A549 (cell line): Measurements from ENCODE around the gene SGCE. TPM values are rescaled to one million over a fixed set of nuclear protein-coding genes. Genes with fewer than 3 reads are reported as not detected.

Source experiments
- ATAC-seq, 2 experiments: fragments of 200-7000 bp in 1 of 2; fragments of >200 bp in 1 of 2; cut with Nextera tagmentation in 1 of 2; cut with Tn5 transposase in 1 of 2; 3 replicates each; pipeline versions ENCODE4 v1.8.0 to v1.9.1; 2018 to 2020; ENCODE audit warnings: mild to moderate bottlenecking in 1 of 2, moderate library complexity in 1 of 2
- CTCF ChIA-PET: fragments of 300-600 bp; sonication (Branson Sonifier 250); formaldehyde crosslinking; extraction: SDS; loops from one replicate; lab custom pipeline; 2021; ENCODE audit warnings: antibody characterized with exemption, inconsistent platforms; lab: Yijun Ruan, JAX
- POLR2A ChIA-PET: fragments of 350-600 bp; formaldehyde crosslinking; extraction: SDS; loops from one replicate; lab custom pipeline; 2021; ENCODE audit warnings: antibody characterized with exemption, inconsistent platforms; lab: Yijun Ruan, JAX
- DNase-seq, 2 experiments: peaks; one replicate each; pipeline versions ENCODE4 v3.0.0 to v3.0.0-alpha.2; 2011 to 2016; ENCODE audit warnings: low read depth in 1 of 2, low spot score in 1 of 2
- FAIRE-seq: peaks from 2 replicates; lab custom pipeline; 2011; peaks lifted over from hg19 to GRCh38; lab: Jason Lieb, UNC
- H3K27ac ChIP-seq, 2 experiments: fragments of >200 bp; sonication (Bioruptor Twin); formaldehyde crosslinking; 3 replicates each; pipeline ENCODE4 v1.5.1; 2016 to 2017
- H3K4me1 ChIP-seq: fragments of >200 bp; sonication (Bioruptor Twin); formaldehyde crosslinking; 3 replicates; pipeline ENCODE4 v1.6.1; 2016
- H3K4me2 ChIP-seq: fragments of >200 bp; sonication (Bioruptor Twin); formaldehyde crosslinking; 3 replicates; pipeline ENCODE4 v1.6.1; 2016
- H3K4me3 ChIP-seq: fragments of >200 bp; sonication (Bioruptor Twin); formaldehyde crosslinking; 3 replicates; pipeline ENCODE4 v1.5.1; 2016
- H3K9me3 ChIP-seq: fragments of >200 bp; sonication (Bioruptor Twin); formaldehyde crosslinking; 3 replicates; pipeline ENCODE4 v1.6.1; 2016
- ATOH8 ChIP-seq: fragments of 250-450 bp; sonication (Bioruptor Pico); IDR thresholded peaks from 2 replicates; pipeline ENCODE4 v1.5.0; 2020; ENCODE audit warnings: low read depth, mild to moderate bottlenecking, moderate library complexity
- BHLHE40 ChIP-seq: IDR thresholded peaks from 2 replicates; pipeline ENCODE4 v1.6.1; 2012; ENCODE audit warnings: low read depth, low read length, inconsistent platforms
- CBX8 ChIP-seq: fragments of 200-600 bp; sonication (generic); IDR thresholded peaks from 2 replicates; pipeline ENCODE4 v1.6.1; 2016
- CEBPB ChIP-seq, 2 experiments: fragments of >200 bp in 1 of 2; sonication (Bioruptor Twin) in 1 of 2; formaldehyde crosslinking in 1 of 2; IDR thresholded peaks; 2 replicates each; pipeline ENCODE4 v1.6.1; 2012 to 2016
- E2F6 ChIP-seq: IDR thresholded peaks from 2 replicates; pipeline ENCODE4 v1.6.1; 2012; ENCODE audit warnings: low read depth, borderline replicate concordance
- EHF ChIP-seq: fragments of 250-450 bp; sonication (Bioruptor Pico); IDR thresholded peaks from 2 replicates; pipeline ENCODE4 v1.5.0; 2020; ENCODE audit warnings: mild to moderate bottlenecking
- EHMT2 ChIP-seq: fragments of 200-600 bp; sonication (generic); IDR thresholded peaks from 2 replicates; pipeline ENCODE4 v1.6.1; 2016; ENCODE audit warnings: antibody characterized with exemption, low read depth, mild to moderate bottlenecking, moderate library complexity
- ESRRA ChIP-seq: fragments of 150-350 bp; IDR thresholded peaks from 2 replicates; pipeline ENCODE4 v1.6.1; 2014; ENCODE audit warnings: mild to moderate bottlenecking, low read length, borderline replicate concordance
- FOSB ChIP-seq: fragments of 250-450 bp; sonication (Bioruptor Pico); IDR thresholded peaks from 2 replicates; pipeline ENCODE4 v1.5.0; 2020; ENCODE audit warnings: mild to moderate bottlenecking, moderate library complexity
- FOSL2 ChIP-seq, 2 experiments: fragments of 450-650 bp in 1 of 2; fragments of >200 bp in 1 of 2; sonication (Bioruptor Twin) in 1 of 2; formaldehyde crosslinking; IDR thresholded peaks; 2 replicates each; pipeline versions ENCODE4 v1.5.0 to v1.6.1; 2016 to 2020; ENCODE audit warnings: mild to moderate bottlenecking in 1 of 2, moderate library complexity in 1 of 2
- FOXS1 ChIP-seq: fragments of 250-450 bp; sonication (Bioruptor Pico); IDR thresholded peaks from 2 replicates; pipeline ENCODE4 v1.5.0; 2020; ENCODE audit warnings: mild to moderate bottlenecking, moderate library complexity
- GATA3 ChIP-seq: IDR thresholded peaks from 2 replicates; pipeline ENCODE4 v1.6.1; 2012; ENCODE audit warnings: borderline replicate concordance
- HES2 ChIP-seq: fragments of >200 bp; sonication (Bioruptor Twin); formaldehyde crosslinking; IDR thresholded peaks from 2 replicates; pipeline ENCODE4 v1.6.1; 2016
- JUN ChIP-seq, 2 experiments: fragments of >200 bp; sonication (Bioruptor Twin); formaldehyde crosslinking; IDR thresholded peaks; 2 replicates in 1 of 2; 3 replicates in 1 of 2; pipeline ENCODE4 v1.6.1; 2016 to 2017
- JUNB ChIP-seq: fragments of >200 bp; sonication (Bioruptor Twin); formaldehyde crosslinking; IDR thresholded peaks from 2 replicates; pipeline ENCODE4 v1.6.1; 2016
- KDM1A ChIP-seq: fragments of 200-600 bp; sonication (generic); IDR thresholded peaks from 2 replicates; pipeline ENCODE4 v1.6.1; 2016; ENCODE audit warnings: low read depth, mild to moderate bottlenecking
- MAFK ChIP-seq: fragments of 450-650 bp; IDR thresholded peaks from 2 replicates; pipeline ENCODE4 v1.6.1; 2014; ENCODE audit not compliant: partially characterized antibody
- MAX ChIP-seq: IDR thresholded peaks from 2 replicates; pipeline ENCODE4 v1.6.1; 2012
- MYC ChIP-seq: IDR thresholded peaks from 2 replicates; pipeline ENCODE4 v1.6.1; 2012; ENCODE audit warnings: mild to moderate bottlenecking, inconsistent platforms, low read length, improper control_type of control experiment, borderline replicate concordance
- NR3C1 ChIP-seq: fragments of >200 bp; sonication (Bioruptor Twin); formaldehyde crosslinking; IDR thresholded peaks from 3 replicates; pipeline ENCODE4 v1.6.1; 2017
- POLR2A ChIP-seq: IDR thresholded peaks from 2 replicates; pipeline ENCODE4 v1.6.1; 2012; ENCODE audit warnings: mild to moderate bottlenecking, low read length
- RAD21 ChIP-seq, 2 experiments: fragments of >200 bp in 1 of 2; sonication (Bioruptor Twin) in 1 of 2; formaldehyde crosslinking in 1 of 2; IDR thresholded peaks in 1 of 2; conservative IDR thresholded peaks in 1 of 2; 2 replicates in 1 of 2; 3 replicates in 1 of 2; pipeline ENCODE4 v1.6.1; 2012 to 2018; ENCODE audit warnings: inconsistent platforms in 1 of 2
- RCOR1 ChIP-seq: fragments of 150-350 bp; IDR thresholded peaks from 2 replicates; pipeline ENCODE4 v1.6.1; 2014; ENCODE audit warnings: antibody characterized with exemption, low read length, low read depth
- REST ChIP-seq: fragments of 200-600 bp; sonication (generic); IDR thresholded peaks from 2 replicates; pipeline ENCODE4 v1.6.1; 2016; ENCODE audit warnings: antibody characterized with exemption, mild to moderate bottlenecking, moderate library complexity
- SMC3 ChIP-seq: fragments of >200 bp; sonication (Bioruptor Twin); formaldehyde crosslinking; IDR thresholded peaks from 3 replicates; pipeline ENCODE4 v1.6.1; 2018; ENCODE audit warnings: inconsistent platforms
- USF2 ChIP-seq: fragments of 450-650 bp; IDR thresholded peaks from 2 replicates; pipeline ENCODE4 v1.6.1; 2014; ENCODE audit warnings: antibody characterized with exemption
- ZFP36 ChIP-seq: fragments of 450-650 bp; IDR thresholded peaks from 2 replicates; pipeline ENCODE4 v1.6.1; 2014; ENCODE audit warnings: borderline replicate concordance; ENCODE audit not compliant: partially characterized antibody
- ZNF302 ChIP-seq: fragments of 250-450 bp; sonication (Bioruptor Pico); IDR thresholded peaks from 2 replicates; pipeline ENCODE4 v1.9.0; 2021; ENCODE audit warnings: inconsistent platforms, mild to moderate bottlenecking, moderate library complexity
- ZSCAN20 ChIP-seq: fragments of 250-450 bp; sonication (Bioruptor Pico); IDR thresholded peaks from 2 replicates; pipeline ENCODE4 v1.8.0; 2022; ENCODE audit warnings: mild to moderate bottlenecking, moderate library complexity
- WGBS: methylation state at CpG from one replicate; pipeline ENCODE4 v1.1.6; 2017; ENCODE audit errors: missing lambda C conversion rate; 5-methylcytosine and 5-hydroxymethylcytosine counted together
- polyA plus RNA-seq, 4 experiments: library from polyadenylated mRNA; depleted of rRNA in 3 of 4; stranded (reverse); fragments of >200 nt; fragmentation: RNase III in 1 of 4; extraction: RNeasy Plus Mini Kit Qiagen cat#74134 plus additional on column Dnase treatment in 1 of 4; gene quantifications; 2 replicates in 3 of 4; 3 replicates in 1 of 4; pipeline ENCODE4 v1.2.3, GENCODE V29; 2011 to 2017

The SGCE gene
- polyA plus RNA-seq, 2 of the 4 experiments (the other 2 are of a cell fraction): 60.1 to 97.2 TPM

GRCh38 chr7:94620703-94621118 is 35.2 kb downstream of the SGCE start:
- ATAC-seq (peak; percentile 100), DNase-seq (peak; percentile 78 to 79), FAIRE-seq (no peak)
- H3K27ac ChIP-seq: no peak overlapping the region
- no peaks in the 10 kb centered on the region for H3K9me3 ChIP-seq
- ChIA-PET POLR2A (interaction anchor here (1.1 kb wide), 1 partner anchor 35 kb away, joined by 5 read pairs; the partner anchor contains the start of gene SGCE), CTCF (interaction anchor here (1.0 to 1.6 kb wide), 3 partner anchors 36 to 856 kb away, joined by 3 to 4 read pairs (median 3); no protein-coding TSS in a partner anchor)
- H3K4me1 ChIP-seq: peaks cover 20% of the 10 kb centered on the region
- peak overlapping the region; percentile 39 for H3K4me2 ChIP-seq
- no peak overlapping the region for H3K4me3 ChIP-seq
- TF ChIP-seq FOSL2 (IDR thresholded peaks at IDR 0.05): peak; percentile 46; the same call in 1 of the 2 replicates
- TF ChIP-seq FOSL2 (CRISPR knock-in tag; IDR thresholded peaks at IDR 0.05): peak; percentile 88
- peak; percentile 17; the same call in 1 of the 2 replicates for TF ChIP-seq MAX
- TF ChIP-seq POLR2A: no peak
- no peak for TF ChIP-seq RCOR1
- no peak for TF ChIP-seq EHF (CRISPR knock-in tag)
- TF ChIP-seq FOXS1: no peak
- peak; percentile 61 for TF ChIP-seq USF2
- TF ChIP-seq ATOH8: no peak
- TF ChIP-seq CEBPB (IDR thresholded peaks at IDR 0.05): peak in 1 of 2 experiments; percentile 54; a peak in 2 of 4 replicates
- TF ChIP-seq GATA3: peak; percentile 31; the same call in 1 of the 2 replicates
- no peak for TF ChIP-seq HES2
- peak; percentile 25; the same call in 1 of the 3 replicates for TF ChIP-seq SMC3
- peak; percentile 51; the same call in 1 of the 2 replicates for TF ChIP-seq JUNB
- TF ChIP-seq RAD21 (conservative IDR thresholded peaks at IDR 0.05 in 1 of 2, IDR thresholded peaks at IDR 0.05 in 1 of 2): peak; percentile 13 to 22; a peak in 1 of 5 replicates
- WGBS: 2% methylated on average over 2 of the region's 2 CpGs

GRCh38 chr7:94618126-94618525 is 37.8 kb downstream of the SGCE start:
- FAIRE-seq (no peak), DNase-seq (no peak), ATAC-seq (no peak)
- ChIA-PET POLR2A (no interaction called here), CTCF (interaction anchor here (0.8 kb wide), 1 partner anchor 329 kb away, joined by 3 read pairs; no protein-coding TSS in a partner anchor)
- peaks cover 15% of the 10 kb centered on the region for H3K4me1 ChIP-seq
- no peaks in the 10 kb centered on the region for H3K9me3 ChIP-seq
- TF ChIP-seq HES2: no peak
- TF ChIP-seq RCOR1: no peak
- TF ChIP-seq MAFK: no peak
- no peak for TF ChIP-seq NR3C1
- no peak for TF ChIP-seq ZFP36
- no peak for TF ChIP-seq MYC
- TF ChIP-seq ZNF302 (CRISPR knock-in tag): no peak
- TF ChIP-seq E2F6: no peak
- no peak overlapping the region for H3K27ac ChIP-seq
- no peak overlapping the region for H3K4me2 ChIP-seq
- 94% methylated on average over 1 of the region's 1 CpG for WGBS
- no peak overlapping the region for H3K4me3 ChIP-seq

GRCh38 chr7:94616855-94617254 is 39.1 kb downstream of the SGCE start:
- H3K9me3 ChIP-seq: no peaks in the 10 kb centered on the region
- H3K4me2 ChIP-seq: no peak overlapping the region
- no peak for ATAC-seq
- H3K27ac ChIP-seq: no peak overlapping the region
- CTCF ChIA-PET: no interaction called here
- no peak overlapping the region for H3K4me3 ChIP-seq
- no peak for FAIRE-seq
- 92% methylated on average over 3 of the region's 3 CpGs for WGBS
- no peak for DNase-seq
- H3K4me1 ChIP-seq: peaks cover 15% of the 10 kb centered on the region
- POLR2A ChIA-PET: no interaction called here
- TF ChIP-seq JUN (IDR thresholded peaks at IDR 0.05) (no peak), ESRRA (no peak), EHMT2 (no peak), FOSB (no peak), CBX8 (no peak), REST (no peak), BHLHE40 (no peak), ZSCAN20 (CRISPR knock-in tag) (no peak), KDM1A (no peak), ZFP36 (no peak)
